ENCODE data around the gene AGBL1. TPM values are rescaled to one million over a fixed set of nuclear protein-coding genes. Genes with fewer than 3 reads are reported as not detected.

AGBL1 gene
- total RNA-seq, 1 experiment from 2014 or later, result not detected

DNA sequence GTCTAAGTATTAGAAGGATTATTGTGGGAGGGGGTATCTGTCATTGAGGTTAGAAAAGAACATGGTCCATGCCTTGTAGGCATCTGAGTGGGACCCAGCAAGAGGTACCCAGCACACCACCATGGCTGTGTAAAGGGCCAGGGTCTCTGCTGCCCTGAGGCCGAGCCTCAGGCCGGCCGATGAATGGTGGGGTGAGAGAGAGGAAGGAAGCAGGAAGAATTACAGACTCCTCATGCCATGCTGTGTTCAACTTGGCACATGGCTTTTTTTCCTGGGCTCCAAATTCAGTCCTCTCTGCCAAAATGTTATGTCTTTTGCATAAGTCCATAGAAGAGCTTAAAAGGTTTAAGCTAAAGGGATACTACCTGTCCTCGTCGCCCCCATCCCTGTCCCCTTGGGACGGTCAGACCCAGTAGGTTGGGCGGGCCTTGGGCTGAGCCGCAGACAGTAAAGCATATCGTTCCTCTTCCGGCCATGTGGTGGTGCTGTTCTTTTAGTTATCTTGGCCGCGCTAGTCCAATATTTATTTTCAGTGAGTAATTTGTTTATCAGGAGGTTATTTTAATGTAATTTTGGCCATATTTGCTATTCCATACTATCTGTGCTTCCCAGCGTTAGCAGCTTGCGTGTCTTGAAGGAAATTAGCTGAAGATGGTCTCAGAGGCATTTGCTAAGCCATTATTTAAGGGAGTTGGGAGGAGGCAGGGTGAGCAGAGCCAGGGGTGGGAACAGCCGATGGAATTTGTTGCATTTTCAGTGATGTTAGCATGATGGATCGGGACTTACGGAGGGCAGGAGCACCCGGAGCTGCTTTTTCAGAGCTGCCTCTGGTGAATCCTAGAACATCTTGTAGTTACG is 152.4 kb downstream of the AGBL1 start:
- DNase-seq, result peak; percentile 72
- Histone ChIP-seq H2BK12ac (ENCODE audit: insufficient read length, low read depth, low read length) (no peak overlapping the region), H3K27me3 (ENCODE audit: insufficient read depth, low read length) (no peaks in the 10 kb centered on the region; the same call in 1 of the 2 replicates), H3K9ac (ENCODE audit: extremely low read depth, insufficient read length, low read length) (no peak overlapping the region), H3K56ac (ENCODE audit: insufficient read length, low read depth, low read length) (no peak overlapping the region), H3K79me1 (ENCODE audit: insufficient read depth, low read depth, low read length, poor library complexity, severe bottlenecking) (no peaks in the 10 kb centered on the region), H2BK15ac (ENCODE audit: low read depth, low read length) (no peak overlapping the region), H3T11ph (ENCODE audit: low read length) (no peak overlapping the region), H4K5ac (ENCODE audit: insufficient read length, low read depth, low read length) (no peak overlapping the region), H2BK20ac (ENCODE audit: low read depth, low read length, poor library complexity, severe bottlenecking) (no peak overlapping the region), H3K4me1 (ENCODE audit: insufficient read depth, low read length) (peaks cover 4% of the 10 kb centered on the region), H2AK5ac (ENCODE audit: insufficient read length, low read length) (no peak overlapping the region), H4K8ac (replicated peaks; ENCODE audit: insufficient read length, low read depth, low read length) (no peak overlapping the region), H3K23ac (ENCODE audit: insufficient read length, low read depth, low read length) (no peak overlapping the region), H2BK5ac (ENCODE audit: insufficient read length, low read length) (no peak overlapping the region), H2BK120ac (ENCODE audit: low read depth, low read length, poor library complexity, severe bottlenecking) (no peak overlapping the region), H3K4ac (ENCODE audit: low read depth, low read length) (no peak overlapping the region), H4K20me1 (ENCODE audit: control insufficient read depth, insufficient read depth, insufficient read length) (no peaks in the 10 kb centered on the region), H2AFZ (ENCODE audit: low read length) (peak overlapping the region; percentile 45), H3K79me2 (ENCODE audit: insufficient read depth, low read length) (no peaks in the 10 kb centered on the region), H3K18ac (ENCODE audit: insufficient read length, low read depth, low read length) (no peak overlapping the region), H3K27ac (ENCODE audit: insufficient read length, low read depth, low read length) (no peak overlapping the region), H4K91ac (ENCODE audit: insufficient read length, low read depth, low read length) (no peak overlapping the region), H3K4me2 (ENCODE audit: insufficient read depth, insufficient read length, low read length) (peak overlapping the region; percentile 55), H3K14ac (ENCODE audit: insufficient read depth, low read length) (no peak overlapping the region), H3K23me2 (ENCODE audit: insufficient read length, low read depth, low read length, poor library complexity, severe bottlenecking) (no peaks in the 10 kb centered on the region), H3K9me3 (ENCODE audit: control insufficient read depth, low read depth, low read length) (no peaks in the 10 kb centered on the region)
- WGBS (ENCODE audit: extremely low coverage, insufficient read length, low lambda C conversion rate), result no CpG with 5 or more reads among the region's 19 CpGs
- Mint-ChIP-seq H3K4me3 (peak overlapping the region; percentile 46 to 64), H3K27me3 (ENCODE audit: low read depth) (no peaks in the 10 kb centered on the region), H3K27ac (peak overlapping the region in 2 of 3 experiments; percentile 23 to 41; a peak in 3 of 7 replicates), H3K9me3 (no peaks in the 10 kb centered on the region), H3K36me3 (ENCODE audit: insufficient read depth in 1 of 3, low read depth in 3 of 3) (no peaks in the 10 kb centered on the region), H3K4me1 (peaks cover 33 to 39% of the 10 kb centered on the region in 2 experiments)
- TF ChIP-seq, protein P1, sequence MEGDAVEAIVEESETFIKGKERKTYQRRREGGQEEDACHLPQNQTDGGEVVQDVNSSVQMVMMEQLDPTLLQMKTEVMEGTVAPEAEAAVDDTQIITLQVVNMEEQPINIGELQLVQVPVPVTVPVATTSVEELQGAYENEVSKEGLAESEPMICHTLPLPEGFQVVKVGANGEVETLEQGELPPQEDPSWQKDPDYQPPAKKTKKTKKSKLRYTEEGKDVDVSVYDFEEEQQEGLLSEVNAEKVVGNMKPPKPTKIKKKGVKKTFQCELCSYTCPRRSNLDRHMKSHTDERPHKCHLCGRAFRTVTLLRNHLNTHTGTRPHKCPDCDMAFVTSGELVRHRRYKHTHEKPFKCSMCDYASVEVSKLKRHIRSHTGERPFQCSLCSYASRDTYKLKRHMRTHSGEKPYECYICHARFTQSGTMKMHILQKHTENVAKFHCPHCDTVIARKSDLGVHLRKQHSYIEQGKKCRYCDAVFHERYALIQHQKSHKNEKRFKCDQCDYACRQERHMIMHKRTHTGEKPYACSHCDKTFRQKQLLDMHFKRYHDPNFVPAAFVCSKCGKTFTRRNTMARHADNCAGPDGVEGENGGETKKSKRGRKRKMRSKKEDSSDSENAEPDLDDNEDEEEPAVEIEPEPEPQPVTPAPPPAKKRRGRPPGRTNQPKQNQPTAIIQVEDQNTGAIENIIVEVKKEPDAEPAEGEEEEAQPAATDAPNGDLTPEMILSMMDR (conservative IDR thresholded peaks at IDR 0.05), result peak; percentile 93

All from H9 (cell line).